Activated CD4-positive, alpha-beta T cell treated with anti-CD3 and anti-CD28 coated beads, Interleukin-2, amount 50 U/mL, for 1 hour (primary cell): Measurements from ENCODE around the gene PTPRS.
A peak's percentile ranks its signal among the peaks of the same experiment; 100 is the strongest.

ENCODE experiments used
- DNase-seq: peaks from one replicate; pipeline ENCODE4 v3.0.0-alpha.2; 2020

Gene PTPRS

GRCh38 chr19:5305163-5305562, 35.4 kb downstream of the PTPRS start:
- DNase-seq = no peak

- no peak for DNase-seq
Observed at GRCh38 chr19:5304486-5304885, 36.1 kb downstream of the PTPRS start.

DNA sequence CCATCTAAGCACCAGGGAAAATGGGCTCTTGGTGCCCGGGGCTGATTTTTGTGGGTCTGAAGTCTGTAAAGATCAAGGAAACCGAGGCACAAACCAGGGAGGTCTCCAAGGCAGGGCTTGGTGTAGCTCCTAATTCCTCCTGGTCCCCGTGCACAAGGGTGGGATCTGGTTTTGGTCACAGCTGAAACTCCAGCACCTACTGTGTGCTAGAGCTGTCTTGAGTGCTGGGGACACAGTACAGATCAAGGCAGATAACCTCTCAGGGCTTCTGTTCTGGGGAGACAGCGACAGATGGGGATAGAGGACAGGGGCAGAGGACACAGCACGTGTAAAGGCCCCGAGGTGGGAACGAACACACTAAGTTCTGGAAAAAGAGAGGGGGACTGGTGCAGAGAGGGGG, 37.4 kb downstream of the PTPRS start:
- no peak for DNase-seq

GRCh38 chr19:5302396-5302795, 38.2 kb downstream of the PTPRS start:
- no peak for DNase-seq

DNA sequence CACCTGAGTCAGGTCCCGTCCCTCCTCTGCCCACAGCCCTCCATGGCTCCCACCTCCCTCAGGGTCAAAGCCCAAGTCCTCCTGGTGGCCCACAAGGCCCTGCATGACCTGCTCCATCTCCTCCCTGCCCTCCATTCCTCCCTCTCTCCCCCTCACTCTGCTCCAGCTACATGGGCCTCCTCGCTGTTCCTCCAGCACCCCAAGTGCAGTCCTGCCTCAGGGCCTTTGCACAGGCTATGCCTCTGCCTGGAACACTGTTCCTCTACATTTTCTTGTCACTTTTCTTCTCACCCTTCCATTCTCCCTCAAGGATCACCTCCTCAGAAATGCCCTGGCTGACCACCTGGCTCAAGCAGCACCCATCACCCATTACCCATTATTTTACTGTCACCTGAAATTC, 41.5 kb downstream of the PTPRS start:
- DNase-seq = no peak

GRCh38 chr19:5298471-5298901, 42.1 kb downstream of the PTPRS start:
- no peak for DNase-seq

DNA sequence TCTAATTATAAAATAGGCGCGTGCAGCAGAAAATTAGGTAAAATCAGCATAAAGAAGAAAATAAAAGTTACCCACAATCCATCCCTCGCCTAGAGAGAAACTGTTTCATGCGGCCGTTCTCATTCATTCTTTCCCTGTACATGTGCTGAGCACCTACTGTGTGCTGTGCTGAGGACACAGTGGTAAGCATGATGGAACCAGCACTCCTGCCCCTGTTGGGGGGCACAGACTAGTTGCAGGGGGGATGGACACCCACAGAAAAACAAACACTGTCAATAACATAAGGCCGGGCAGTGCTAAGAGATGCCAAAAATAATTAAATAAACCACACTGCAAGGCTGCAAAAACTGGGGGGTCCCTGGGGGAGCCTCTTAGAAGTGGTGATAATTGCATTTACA, 43.3 kb downstream of the PTPRS start:
- DNase-seq = no peak

GRCh38 chr19:5296457-5297271, 43.9 kb downstream of the PTPRS start:
- DNase-seq = no peak

DNA sequence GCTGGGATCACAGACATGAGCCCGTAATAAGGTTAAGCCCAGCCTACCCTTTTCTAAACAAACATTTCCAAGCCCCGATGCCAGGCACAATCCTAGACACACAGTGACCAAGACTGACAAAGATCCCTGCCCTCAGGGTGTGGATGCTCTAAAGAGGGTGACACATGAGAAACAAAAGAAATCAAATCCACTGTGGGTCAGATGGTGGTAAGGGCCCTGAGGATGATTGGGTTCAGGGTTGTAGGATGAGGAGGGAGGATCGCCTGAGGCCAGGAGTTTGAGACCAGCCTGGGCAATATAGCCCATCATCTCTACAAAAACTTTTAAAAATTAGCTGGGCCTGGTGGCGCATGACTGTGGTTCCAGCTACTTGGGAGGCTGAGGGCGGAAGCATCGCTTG, 44.6 kb downstream of the PTPRS start:
- no peak for DNase-seq

GRCh38 chr19:5294403-5295160, 46.0 kb downstream of the PTPRS start:
- DNase-seq = no peak

DNA sequence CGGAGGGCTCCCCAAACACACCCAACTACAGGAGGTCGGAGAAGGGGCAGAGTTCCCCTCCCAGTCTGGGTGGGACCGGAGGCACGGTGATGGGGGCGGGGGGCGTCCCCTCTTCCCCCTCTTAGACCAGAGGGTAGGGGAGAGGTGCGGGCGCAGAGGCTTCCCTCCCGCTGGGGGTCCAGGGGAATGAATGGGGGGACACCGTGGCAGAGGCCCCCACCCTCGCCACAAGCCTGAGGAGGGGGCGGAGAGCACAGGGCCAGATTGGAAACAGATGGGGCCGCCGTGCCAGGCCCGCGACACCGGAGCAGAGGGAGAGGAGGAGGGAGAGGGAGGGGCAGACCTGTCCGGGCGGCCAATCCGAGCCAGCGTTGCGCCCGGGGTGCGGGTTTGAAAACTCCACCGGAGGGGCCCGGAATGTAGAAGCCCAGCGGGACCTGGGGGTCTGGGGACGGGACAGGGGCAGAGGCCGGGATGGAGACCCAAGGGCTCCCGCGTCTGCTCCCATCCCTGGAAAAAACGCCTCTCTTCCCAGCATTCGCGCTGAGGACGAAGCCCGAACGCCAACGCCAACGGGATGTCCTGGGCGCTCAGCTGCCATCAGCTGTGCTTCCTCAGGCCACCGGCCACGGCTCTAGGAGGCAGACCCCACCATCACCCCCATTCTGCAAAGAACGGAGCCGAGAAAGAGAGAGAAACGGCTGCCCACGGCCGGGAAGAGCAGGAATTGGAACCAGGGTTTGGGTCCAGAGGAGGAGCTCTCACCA, 46.8 kb downstream of the PTPRS start:
- DNase-seq = no peak

DNA sequence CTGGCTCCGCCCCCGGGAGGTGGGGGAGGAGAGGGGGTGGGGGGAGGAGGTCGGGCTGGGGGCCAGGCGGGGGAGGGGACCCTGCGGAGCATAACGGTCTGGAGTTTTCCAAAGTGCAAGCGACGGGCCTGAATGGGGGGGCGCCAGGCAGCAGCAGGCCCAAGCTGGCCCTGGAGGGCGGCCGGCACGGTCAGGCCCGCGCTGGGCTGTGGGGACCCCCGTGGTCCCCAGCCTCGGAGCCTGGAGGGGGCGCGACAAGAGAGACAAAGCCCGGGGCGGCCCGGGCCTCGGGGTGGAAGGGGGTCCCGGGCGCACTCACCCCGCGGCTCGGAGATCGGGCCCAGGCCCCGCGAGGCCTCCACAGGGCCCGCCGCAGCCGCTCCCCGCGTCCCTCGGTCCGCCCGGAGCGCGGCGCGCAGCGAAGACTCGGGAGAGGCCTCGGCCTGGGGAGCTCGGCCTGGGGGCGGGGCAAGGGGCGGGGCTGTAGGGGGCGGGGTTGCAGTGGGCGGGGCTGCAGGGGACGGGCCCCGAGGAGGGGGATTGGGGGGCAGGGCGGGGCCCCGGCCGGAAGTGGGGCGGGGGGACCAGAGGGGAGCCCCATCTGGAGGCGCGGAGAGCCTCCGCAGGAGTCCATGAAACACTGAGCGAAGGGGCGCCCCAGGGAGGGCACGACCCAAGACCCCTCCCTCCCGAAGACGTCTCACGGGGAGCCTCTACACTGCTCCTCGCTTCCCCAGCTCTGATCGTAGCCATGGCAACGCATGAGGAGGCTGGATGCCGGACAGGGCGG, 47.6 kb downstream of the PTPRS start:
- peak; percentile 50 for DNase-seq

- DNase-seq = no peak
Observed at GRCh38 chr19:5292453-5292821, 48.2 kb downstream of the PTPRS start.

DNA sequence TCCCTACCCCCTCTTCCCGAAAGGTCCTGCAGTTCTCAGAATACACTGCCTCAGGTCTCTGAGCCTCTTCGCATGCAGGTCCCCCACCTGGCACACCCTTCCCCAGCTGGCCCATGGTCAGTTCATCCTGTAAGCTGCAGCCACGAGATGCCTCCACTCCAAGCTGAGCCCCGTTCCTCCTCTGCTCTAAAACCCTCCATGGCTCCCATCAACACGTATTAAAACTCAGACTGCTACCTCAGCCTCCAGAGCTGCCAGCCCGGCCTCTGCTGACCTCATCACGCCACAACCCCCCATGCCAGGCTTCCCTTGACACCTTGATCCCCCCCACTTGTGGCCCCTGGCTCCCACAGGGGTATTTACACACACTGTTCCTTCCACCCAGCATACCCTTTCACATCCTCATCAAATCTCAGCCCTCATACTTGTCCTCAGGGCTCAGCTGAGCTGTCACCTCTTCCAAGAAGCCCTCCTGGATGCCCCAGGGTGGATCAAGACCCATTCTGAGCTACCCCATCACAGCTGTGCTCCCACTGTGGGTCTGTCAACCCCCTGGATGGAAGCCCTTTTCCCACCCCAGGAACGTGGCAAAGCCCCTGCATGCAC, 48.9 kb downstream of the PTPRS start:
- DNase-seq = no peak
